ENCODE data around the gene SNRPE.

DNA sequence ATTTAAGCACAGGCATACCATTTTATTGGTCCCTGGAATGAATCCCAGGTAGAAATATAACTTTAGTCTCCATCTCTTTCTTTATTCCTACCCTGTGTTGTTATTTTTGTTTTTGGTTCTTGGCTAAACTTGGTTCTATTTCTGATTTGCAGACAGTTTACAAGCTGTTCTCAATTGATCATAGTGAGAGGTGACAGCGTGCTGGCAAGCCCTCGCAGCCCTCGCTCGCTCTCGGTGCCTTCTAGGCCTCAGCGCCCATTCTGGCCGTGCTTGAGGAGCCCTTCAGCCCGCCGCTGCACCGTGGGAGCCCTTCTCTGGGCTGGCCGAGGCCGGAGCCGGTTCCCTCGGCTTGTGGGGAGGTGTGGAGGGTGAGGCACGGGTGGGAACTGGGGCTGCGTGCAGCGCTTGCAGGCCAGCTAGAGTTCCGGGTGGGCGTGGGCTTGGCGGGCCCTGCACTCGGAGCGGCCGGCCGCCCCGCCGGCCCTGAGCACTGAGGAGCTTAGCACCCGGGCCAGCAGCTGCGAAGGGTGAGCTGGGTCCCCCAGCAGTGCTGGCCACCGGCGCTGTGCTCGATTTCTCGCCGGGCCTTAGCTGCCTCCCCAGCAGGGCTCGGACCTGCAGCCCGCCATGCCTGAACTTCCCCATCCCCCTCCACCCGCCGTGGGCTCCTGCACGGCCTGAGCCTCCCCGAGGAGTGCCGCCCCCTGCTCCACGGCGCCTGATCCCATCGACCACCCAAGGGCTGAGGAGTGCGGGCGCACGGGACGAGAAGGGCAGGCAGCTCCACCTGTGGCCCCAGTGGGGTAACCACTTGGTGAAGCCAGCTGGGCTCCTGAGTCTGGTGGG, 38.7 kb downstream of the SNRPE start:
- TF ChIP-seq ZBTB33 (CRISPR knock-in tag; IDR thresholded peaks at IDR 0.05) (no peak), SMARCA5 (IDR thresholded peaks at IDR 0.05) (no peak), POLR2B (IDR thresholded peaks at IDR 0.05; ENCODE audit: low read depth, partially characterized antibody) (no peak), POLR2A (conservative IDR thresholded peaks at IDR 0.05) (no peak), CHCHD3 (CRISPR knock-in tag; IDR thresholded peaks at IDR 0.05) (no peak), U2AF1 (optimal IDR thresholded peaks at IDR 0.05; ENCODE audit: low read depth, low read length) (no peak), MAX (CRISPR knock-in tag; IDR thresholded peaks at IDR 0.05) (no peak)
- TF ChIP-seq, protein P1, sequence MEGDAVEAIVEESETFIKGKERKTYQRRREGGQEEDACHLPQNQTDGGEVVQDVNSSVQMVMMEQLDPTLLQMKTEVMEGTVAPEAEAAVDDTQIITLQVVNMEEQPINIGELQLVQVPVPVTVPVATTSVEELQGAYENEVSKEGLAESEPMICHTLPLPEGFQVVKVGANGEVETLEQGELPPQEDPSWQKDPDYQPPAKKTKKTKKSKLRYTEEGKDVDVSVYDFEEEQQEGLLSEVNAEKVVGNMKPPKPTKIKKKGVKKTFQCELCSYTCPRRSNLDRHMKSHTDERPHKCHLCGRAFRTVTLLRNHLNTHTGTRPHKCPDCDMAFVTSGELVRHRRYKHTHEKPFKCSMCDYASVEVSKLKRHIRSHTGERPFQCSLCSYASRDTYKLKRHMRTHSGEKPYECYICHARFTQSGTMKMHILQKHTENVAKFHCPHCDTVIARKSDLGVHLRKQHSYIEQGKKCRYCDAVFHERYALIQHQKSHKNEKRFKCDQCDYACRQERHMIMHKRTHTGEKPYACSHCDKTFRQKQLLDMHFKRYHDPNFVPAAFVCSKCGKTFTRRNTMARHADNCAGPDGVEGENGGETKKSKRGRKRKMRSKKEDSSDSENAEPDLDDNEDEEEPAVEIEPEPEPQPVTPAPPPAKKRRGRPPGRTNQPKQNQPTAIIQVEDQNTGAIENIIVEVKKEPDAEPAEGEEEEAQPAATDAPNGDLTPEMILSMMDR (IDR thresholded peaks at IDR 0.05 in 2 of 3, conservative IDR thresholded peaks at IDR 0.05 in 1 of 3; ENCODE audit: insufficient read depth in 2 of 3, low read depth in 1 of 3, low read length in 3 of 3), result no peak
- TF ChIP-seq, protein P2, sequence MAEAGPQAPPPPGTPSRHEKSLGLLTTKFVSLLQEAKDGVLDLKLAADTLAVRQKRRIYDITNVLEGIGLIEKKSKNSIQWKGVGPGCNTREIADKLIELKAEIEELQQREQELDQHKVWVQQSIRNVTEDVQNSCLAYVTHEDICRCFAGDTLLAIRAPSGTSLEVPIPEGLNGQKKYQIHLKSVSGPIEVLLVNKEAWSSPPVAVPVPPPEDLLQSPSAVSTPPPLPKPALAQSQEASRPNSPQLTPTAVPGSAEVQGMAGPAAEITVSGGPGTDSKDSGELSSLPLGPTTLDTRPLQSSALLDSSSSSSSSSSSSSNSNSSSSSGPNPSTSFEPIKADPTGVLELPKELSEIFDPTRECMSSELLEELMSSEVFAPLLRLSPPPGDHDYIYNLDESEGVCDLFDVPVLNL (CRISPR knock-in tag; IDR thresholded peaks at IDR 0.05; ENCODE audit: low read depth), result no peak

All from K562 (cell line).